ENCODE results near the gene MOGAT1.
A peak's percentile ranks its signal among the peaks of the same experiment; 100 is the strongest.
"Not testable (repeated sequence)": the region's sequence is repeated elsewhere in the genome, so short reads cannot be mapped to it uniquely, and the experiment has no call there.

MOGAT1 gene

DNA sequence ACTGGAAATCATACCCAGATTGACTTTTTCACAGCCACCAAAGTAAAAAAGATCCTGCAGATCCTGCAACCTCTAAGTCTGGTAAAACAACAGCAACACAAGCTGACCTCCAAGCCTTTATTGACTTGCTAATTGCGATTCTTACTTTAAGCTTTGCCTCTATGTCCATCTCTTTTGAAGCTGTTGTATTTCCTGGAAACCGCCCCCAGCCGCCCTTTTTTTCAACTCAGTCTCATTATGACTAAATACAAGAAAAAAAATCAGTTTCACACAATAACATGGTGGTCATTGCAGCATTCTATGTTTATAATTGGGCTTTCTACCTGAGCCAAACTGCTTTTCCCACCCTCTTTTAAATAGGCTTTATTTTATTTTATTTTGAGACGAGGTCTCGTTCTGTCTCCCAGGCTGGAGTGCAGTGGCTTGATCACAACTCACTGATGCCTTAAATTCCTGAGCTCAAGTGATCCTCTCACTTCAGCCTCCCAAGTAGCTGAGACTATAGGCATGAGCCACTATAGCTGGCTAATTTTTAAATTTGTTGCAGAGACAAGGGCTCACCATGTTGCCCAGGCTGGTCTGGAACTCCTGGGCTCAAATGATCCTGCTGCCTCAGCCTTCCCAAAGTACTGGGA lies 76.2 kb downstream of the MOGAT1 start:
- no peak for DNase-seq

DNA sequence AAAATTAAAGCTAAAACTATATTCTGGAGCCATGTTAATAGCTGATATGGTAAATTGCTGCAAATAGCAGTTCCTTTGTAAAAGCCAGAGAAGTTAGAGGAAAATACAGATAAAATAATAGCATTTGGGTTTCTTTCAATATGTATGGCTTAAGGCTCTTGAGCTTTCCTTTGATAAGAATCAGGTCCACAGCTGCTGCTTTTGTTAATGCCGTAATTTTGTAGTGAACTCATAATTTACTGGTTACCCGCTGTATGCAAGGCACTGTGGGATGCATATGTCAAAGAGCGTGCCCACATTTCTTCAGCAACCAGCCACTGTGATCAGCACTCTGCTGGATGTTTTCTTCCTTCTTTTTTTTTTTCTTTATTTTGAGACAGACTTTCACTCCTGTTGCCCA lies 79.1 kb downstream of the MOGAT1 start:
- DNase-seq, result no peak

GRCh38 chr2:222751238-222751637 lies 79.8 kb downstream of the MOGAT1 start:
- DNase-seq, result no peak

GRCh38 chr2:222751821-222752719 lies 80.6 kb downstream of the MOGAT1 start:
- peak; percentile 20 for DNase-seq

DNA sequence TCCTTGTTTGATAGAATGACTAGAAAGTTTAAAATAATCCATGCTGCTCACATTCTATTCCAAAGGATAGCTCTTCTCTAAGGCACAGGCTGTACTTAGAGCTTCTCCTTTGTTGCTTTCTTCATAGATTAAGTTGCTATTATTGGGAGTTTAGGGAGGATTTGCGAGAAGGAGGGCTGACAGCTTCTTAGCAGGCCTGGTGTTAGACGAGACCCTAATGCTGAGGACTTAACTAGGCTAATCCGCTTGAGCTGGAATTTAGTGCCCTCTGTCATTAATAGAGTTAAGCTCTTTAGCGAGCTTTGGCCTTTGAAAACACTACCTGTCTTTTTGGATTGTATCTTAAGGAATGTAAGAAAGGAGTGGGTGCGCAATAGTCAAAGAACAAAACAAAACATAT lies 81.3 kb downstream of the MOGAT1 start:
- DNase-seq, result no peak

- peak; percentile 99 for DNase-seq
Observed at GRCh38 chr2:222753251-222753824, 81.9 kb downstream of the MOGAT1 start.

DNA sequence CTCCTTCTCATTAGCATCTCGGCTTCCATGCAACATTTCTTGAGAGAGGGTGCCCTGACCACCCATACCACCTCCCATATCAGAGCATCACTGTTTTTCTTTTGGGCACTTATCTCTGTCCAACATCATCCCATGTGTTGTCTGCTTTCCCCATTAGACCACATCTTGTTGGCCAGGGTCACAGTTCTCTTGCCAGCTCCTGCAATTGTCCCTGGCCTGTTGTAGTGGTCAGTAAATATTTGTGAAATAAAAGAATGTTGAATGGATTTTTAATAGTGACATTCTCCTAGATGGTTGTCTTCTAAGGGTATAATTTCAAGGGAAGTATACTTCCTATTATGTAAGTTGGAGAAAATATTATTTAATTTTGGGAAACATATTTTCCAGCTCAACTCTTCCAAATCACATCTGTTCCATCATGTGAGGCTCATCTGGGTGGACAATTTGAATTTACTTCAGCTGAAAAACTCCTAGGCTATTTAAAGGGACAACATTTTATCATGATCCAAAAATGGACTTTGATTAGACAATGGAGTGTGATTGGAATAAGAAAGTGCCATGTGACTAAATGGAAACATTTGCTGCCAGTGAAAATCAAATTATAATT lies 83.0 kb downstream of the MOGAT1 start:
- no peak for DNase-seq

GRCh38 chr2:222755593-222755992 lies 84.1 kb downstream of the MOGAT1 start:
- DNase-seq, result not testable (repeated sequence)

DNA sequence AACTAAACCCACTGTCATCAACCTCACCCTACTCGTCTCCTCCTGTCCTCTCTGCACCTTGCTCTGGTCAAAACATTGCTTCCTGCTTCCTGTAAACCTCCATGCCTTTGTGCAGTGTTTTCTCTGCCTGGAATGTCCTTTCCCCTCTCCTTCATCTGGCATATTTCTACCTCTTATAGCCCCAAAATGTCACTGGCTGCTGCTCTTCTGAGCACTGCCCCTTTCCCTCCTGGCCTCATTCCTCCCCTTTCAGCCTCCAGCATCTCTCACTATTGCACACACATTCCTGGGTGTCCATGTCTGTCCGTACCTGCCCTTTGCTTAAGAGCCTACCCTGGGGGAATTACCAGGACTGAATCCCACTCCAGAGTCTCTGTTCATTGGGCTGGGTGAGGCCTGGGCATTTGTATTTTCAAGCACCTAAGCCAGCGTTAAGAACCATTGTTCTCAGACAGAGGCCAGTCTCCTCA lies 84.9 kb downstream of the MOGAT1 start:
- DNase-seq, result no peak

- no peak for DNase-seq
Observed at GRCh38 chr2:222756951-222757650, 85.6 kb downstream of the MOGAT1 start.

Data from NCI-H510A treated with DMSO at 0.1 percent for 48 hours (cell line).